ENCODE measurements around the gene NELL1. TPM values are rescaled to one million over a fixed set of nuclear protein-coding genes. Genes with fewer than 3 reads are reported as not detected.

The NELL1 gene
- total and polyA plus RNA-seq, 2 experiments from 2014 or later = not detected

GRCh38 chr11:20869123-20869522, 199.7 kb downstream of the NELL1 start:
- no peak overlapping the region for H3K9ac ChIP-seq
- no peaks in the 10 kb centered on the region for H3K9me3 ChIP-seq (ENCODE audit: low read depth)
- H3K4me2 ChIP-seq (ENCODE audit: unreplicated experiment) = no peak overlapping the region
- no peaks in the 10 kb centered on the region for H3K27me3 ChIP-seq (replicated peaks; ENCODE audit: insufficient read depth)
- no peaks in the 10 kb centered on the region for H4K20me1 ChIP-seq (ENCODE audit: insufficient read depth)
- H3K79me2 ChIP-seq (ENCODE audit: insufficient read depth) = no peaks in the 10 kb centered on the region
- no peaks in the 10 kb centered on the region for H3K9me2 ChIP-seq (ENCODE audit: insufficient read depth)
- no peak for DNase-seq
- TF ChIP-seq EZH2phosphoT487 (IDR thresholded peaks at IDR 0.05; ENCODE audit: insufficient read depth, low read depth) (no peak), EZH2 (IDR thresholded peaks at IDR 0.05; ENCODE audit: insufficient read depth, poor library complexity, severe bottlenecking) (no peak)
- no peak overlapping the region for H3K4me3 ChIP-seq
- no peaks in the 10 kb centered on the region for H3K4me1 ChIP-seq (ENCODE audit: insufficient read depth)
- H3F3A ChIP-seq (ENCODE audit: insufficient read depth) = no peaks in the 10 kb centered on the region
- in situ Hi-C loops (cut with MboI) = no loop called here
- no peaks in the 10 kb centered on the region for H3K36me3 ChIP-seq (ENCODE audit: low read depth)
- H3K27ac ChIP-seq = no peak overlapping the region
- H2AFZ ChIP-seq = no peak overlapping the region

- Histone ChIP-seq H3K9me2 (ENCODE audit: insufficient read depth) (no peaks in the 10 kb centered on the region), H3K4me1 (ENCODE audit: insufficient read depth) (no peaks in the 10 kb centered on the region), H2AFZ (no peak overlapping the region), H3K9me3 (ENCODE audit: low read depth) (no peaks in the 10 kb centered on the region), H3K27ac (no peak overlapping the region), H3K4me2 (ENCODE audit: unreplicated experiment) (no peak overlapping the region), H4K20me1 (ENCODE audit: insufficient read depth) (no peaks in the 10 kb centered on the region), H3K9ac (no peak overlapping the region), H3F3A (ENCODE audit: insufficient read depth) (no peaks in the 10 kb centered on the region), H3K27me3 (replicated peaks; ENCODE audit: insufficient read depth) (no peaks in the 10 kb centered on the region), H3K4me3 (no peak overlapping the region), H3K79me2 (ENCODE audit: insufficient read depth) (no peaks in the 10 kb centered on the region), H3K36me3 (ENCODE audit: low read depth) (no peaks in the 10 kb centered on the region)
- DNase-seq = peak; percentile 8
- WGBS, 2 experiments (ENCODE audit: low coverage in 1 of 2, low lambda C conversion rate in 2 of 2, missing lambda C conversion rate in 2 of 2) = 7 to 18% methylated on average over 3 of the region's 3 CpGs
- in situ Hi-C loops (cut with MboI) = no loop called here
- TF ChIP-seq EZH2 (IDR thresholded peaks at IDR 0.05; ENCODE audit: insufficient read depth, poor library complexity, severe bottlenecking) = no peak
- no peak for TF ChIP-seq EZH2phosphoT487 (IDR thresholded peaks at IDR 0.05; ENCODE audit: insufficient read depth, low read depth)
These were observed 203.7 kb downstream of the NELL1 start for GRCh38 chr11:20873054-20873453.

DNA sequence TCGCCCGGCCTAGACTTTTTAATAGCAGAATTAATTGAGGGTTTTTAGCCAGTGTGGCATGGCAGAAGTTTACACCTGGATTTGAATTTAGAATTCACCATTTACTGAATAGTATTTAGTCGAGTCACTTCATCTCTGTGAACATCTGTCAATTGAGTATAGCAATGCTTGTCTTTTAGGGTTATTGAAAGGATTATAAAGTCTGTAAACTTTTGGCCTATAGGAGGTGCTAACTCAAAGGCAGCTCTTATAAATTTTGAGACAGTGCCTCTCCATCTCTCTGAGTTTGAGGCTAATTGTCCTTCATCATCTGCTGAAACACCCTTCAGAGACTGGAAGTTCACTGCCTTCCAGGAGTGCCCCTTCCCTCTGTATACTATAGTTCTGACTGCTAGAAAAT, 205.0 kb downstream of the NELL1 start:
- TF ChIP-seq EZH2 (IDR thresholded peaks at IDR 0.05; ENCODE audit: insufficient read depth, poor library complexity, severe bottlenecking) (no peak), EZH2phosphoT487 (IDR thresholded peaks at IDR 0.05; ENCODE audit: insufficient read depth, low read depth) (no peak)
- H3K4me1 ChIP-seq (ENCODE audit: insufficient read depth) = no peaks in the 10 kb centered on the region
- in situ Hi-C loops (cut with MboI) = no loop called here

DNA sequence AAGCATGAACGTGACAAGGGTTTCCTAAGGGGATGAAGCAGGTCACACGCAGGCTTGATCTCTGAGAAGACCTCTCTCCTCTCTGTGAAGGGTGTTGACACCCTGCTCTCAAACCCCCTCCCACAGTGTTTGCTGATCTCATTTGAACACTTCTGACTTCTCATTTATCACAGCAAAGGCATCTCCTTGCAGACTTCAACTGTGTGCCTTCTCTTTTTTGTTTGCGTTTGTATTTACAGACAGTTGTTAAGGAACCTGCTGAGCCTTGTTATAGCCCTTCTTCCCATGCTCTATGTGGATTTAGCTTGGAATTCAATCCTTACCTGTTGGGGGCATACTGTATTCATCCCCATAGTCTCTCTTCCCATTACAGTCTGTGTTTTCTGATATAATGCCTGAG, 206.5 kb downstream of the NELL1 start:
- Histone ChIP-seq H3K9me3 (ENCODE audit: low read depth) (no peaks in the 10 kb centered on the region), H3K4me3 (no peak overlapping the region), H3K4me1 (ENCODE audit: insufficient read depth) (no peaks in the 10 kb centered on the region), H3K9ac (no peak overlapping the region), H3K36me3 (ENCODE audit: low read depth) (no peaks in the 10 kb centered on the region), H4K20me1 (ENCODE audit: insufficient read depth) (no peaks in the 10 kb centered on the region), H3K27ac (no peak overlapping the region), H3K27me3 (replicated peaks; ENCODE audit: insufficient read depth) (no peaks in the 10 kb centered on the region), H3F3A (ENCODE audit: insufficient read depth) (no peaks in the 10 kb centered on the region), H3K79me2 (ENCODE audit: insufficient read depth) (no peaks in the 10 kb centered on the region), H3K9me2 (ENCODE audit: insufficient read depth) (no peaks in the 10 kb centered on the region), H3K4me2 (ENCODE audit: unreplicated experiment) (no peak overlapping the region), H2AFZ (no peak overlapping the region)
- 36 to 47% methylated on average over 3 of the region's 3 CpGs for WGBS, 2 experiments (ENCODE audit: low coverage in 1 of 2, low lambda C conversion rate in 2 of 2, missing lambda C conversion rate in 2 of 2)
- no peak for TF ChIP-seq EZH2phosphoT487 (IDR thresholded peaks at IDR 0.05; ENCODE audit: insufficient read depth, low read depth)
- TF ChIP-seq EZH2 (IDR thresholded peaks at IDR 0.05; ENCODE audit: insufficient read depth, poor library complexity, severe bottlenecking) = no peak
- in situ Hi-C loops (cut with MboI) = no loop called here
- no peak for DNase-seq

More for the DNA sequence above, 205.0 kb downstream of the NELL1 start:
- no peak for DNase-seq
- Histone ChIP-seq H3K9me3 (ENCODE audit: low read depth) (no peaks in the 10 kb centered on the region), H3K9me2 (ENCODE audit: insufficient read depth) (no peaks in the 10 kb centered on the region), H3K36me3 (ENCODE audit: low read depth) (no peaks in the 10 kb centered on the region), H3K79me2 (ENCODE audit: insufficient read depth) (no peaks in the 10 kb centered on the region), H3K4me3 (no peak overlapping the region), H3K4me2 (ENCODE audit: unreplicated experiment) (no peak overlapping the region), H3K9ac (no peak overlapping the region), H3K27ac (no peak overlapping the region), H4K20me1 (ENCODE audit: insufficient read depth) (no peaks in the 10 kb centered on the region), H2AFZ (no peak overlapping the region), H3K27me3 (replicated peaks; ENCODE audit: insufficient read depth) (no peaks in the 10 kb centered on the region), H3F3A (ENCODE audit: insufficient read depth) (no peaks in the 10 kb centered on the region)
- 47 to 61% methylated on average over 3 of the region's 3 CpGs for WGBS, 2 experiments (ENCODE audit: low coverage in 1 of 2, low lambda C conversion rate in 2 of 2, missing lambda C conversion rate in 2 of 2)

- Histone ChIP-seq H3K79me2 (ENCODE audit: insufficient read depth) (no peaks in the 10 kb centered on the region), H4K20me1 (ENCODE audit: insufficient read depth) (no peaks in the 10 kb centered on the region), H3K4me2 (ENCODE audit: unreplicated experiment) (no peak overlapping the region), H3K9ac (no peak overlapping the region), H3K9me3 (ENCODE audit: low read depth) (no peaks in the 10 kb centered on the region), H3K4me3 (no peak overlapping the region), H2AFZ (no peak overlapping the region), H3K36me3 (ENCODE audit: low read depth) (no peaks in the 10 kb centered on the region), H3F3A (ENCODE audit: insufficient read depth) (no peaks in the 10 kb centered on the region), H3K9me2 (ENCODE audit: insufficient read depth) (no peaks in the 10 kb centered on the region), H3K4me1 (ENCODE audit: insufficient read depth) (no peaks in the 10 kb centered on the region), H3K27ac (no peak overlapping the region), H3K27me3 (replicated peaks; ENCODE audit: insufficient read depth) (no peaks in the 10 kb centered on the region)
- in situ Hi-C loops (cut with MboI) = no loop called here
- no peak for DNase-seq
- TF ChIP-seq EZH2phosphoT487 (IDR thresholded peaks at IDR 0.05; ENCODE audit: insufficient read depth, low read depth) = no peak
- TF ChIP-seq EZH2 (IDR thresholded peaks at IDR 0.05; ENCODE audit: insufficient read depth, poor library complexity, severe bottlenecking) = no peak
These were observed 207.4 kb downstream of the NELL1 start for GRCh38 chr11:20876738-20877137.
